ENCODE measurements around the gene SDC1. TPM values are rescaled to one million over a fixed set of nuclear protein-coding genes. Genes with fewer than 3 reads are reported as not detected.
A peak's percentile ranks its signal among the peaks of the same experiment; 100 is the strongest.
"Not testable (repeated sequence)": the region's sequence is repeated elsewhere in the genome, so short reads cannot be mapped to it uniquely, and the experiment has no call there.

SDC1 gene
- total RNA-seq, 4 donors from 2014 or later = 103 to 192 (median 127) TPM

- H3K27me3 ChIP-seq = no peaks in the 10 kb centered on the region
- 66 to 87% methylated on average over 3 to 6 of the region's 6 CpGs for WGBS, 2 donors (ENCODE audit: low coverage in 1 of 2)
- no peaks in the 10 kb centered on the region for H3K4me1 ChIP-seq
- H3K36me3 ChIP-seq = peaks cover 0 to 51% (median 17%) of the 10 kb centered on the region in 4 donors
- no peak overlapping the region for H3K27ac ChIP-seq
- TF ChIP-seq POLR2A (IDR thresholded peaks at IDR 0.05) (no peak), EP300 (IDR thresholded peaks at IDR 0.05; ENCODE audit: low read depth) (no peak), POLR2AphosphoS5 (IDR thresholded peaks at IDR 0.05) (no peak), CTCF (IDR thresholded peaks at IDR 0.05) (no peak)
- in situ Hi-C loops (cut with MboI; ENCODE audit: low pct_ligation_motif_present in 1 of 4, low pct_unique_long_range_greater_than_20kb in 1 of 4, low sequenced_read_pairs in 3 of 4) (no loop called here), intact Hi-C loops (cut with DNase I; ENCODE audit: low total_unique reads) (loop anchor here (2.0 kb wide), 1 partner anchor 34 kb away; no protein-coding TSS in a partner anchor)
- H3K9me3 ChIP-seq = no peaks in the 10 kb centered on the region
- no peak overlapping the region for H3K4me3 ChIP-seq
- no peak for DNase-seq
Measured at GRCh38 chr2:20249170-20249569, 24.2 kb upstream of the SDC1 start.

- 90 to 100% methylated on average over 1 of the region's 1 CpG for WGBS, 2 donors (ENCODE audit: low coverage in 1 of 2)
- intact Hi-C loops (cut with DNase I; ENCODE audit: low total_unique reads) = no loop called here
- no peak overlapping the region for H3K4me3 ChIP-seq
- no peaks in the 10 kb centered on the region for H3K27me3 ChIP-seq
- H3K27ac ChIP-seq = no peak overlapping the region
- no peak for TF ChIP-seq EP300 (IDR thresholded peaks at IDR 0.05; ENCODE audit: low read depth)
- TF ChIP-seq POLR2AphosphoS5 (IDR thresholded peaks at IDR 0.05) = peak in 1 of 3 donors; percentile 13
- in situ Hi-C loops (cut with MboI; ENCODE audit: low pct_ligation_motif_present in 1 of 4, low pct_unique_long_range_greater_than_20kb in 1 of 4, low sequenced_read_pairs in 3 of 4) = no loop called here
- H3K9me3 ChIP-seq = no peaks in the 10 kb centered on the region
- DNase-seq = no peak
- H3K4me1 ChIP-seq = peaks cover 0 to 4% (median 0%) of the 10 kb centered on the region in 4 donors
- peaks cover 0 to 31% (median 7%) of the 10 kb centered on the region in 4 donors for H3K36me3 ChIP-seq
Measured at GRCh38 chr2:20247084-20247483, 22.2 kb upstream of the SDC1 start.

DNA sequence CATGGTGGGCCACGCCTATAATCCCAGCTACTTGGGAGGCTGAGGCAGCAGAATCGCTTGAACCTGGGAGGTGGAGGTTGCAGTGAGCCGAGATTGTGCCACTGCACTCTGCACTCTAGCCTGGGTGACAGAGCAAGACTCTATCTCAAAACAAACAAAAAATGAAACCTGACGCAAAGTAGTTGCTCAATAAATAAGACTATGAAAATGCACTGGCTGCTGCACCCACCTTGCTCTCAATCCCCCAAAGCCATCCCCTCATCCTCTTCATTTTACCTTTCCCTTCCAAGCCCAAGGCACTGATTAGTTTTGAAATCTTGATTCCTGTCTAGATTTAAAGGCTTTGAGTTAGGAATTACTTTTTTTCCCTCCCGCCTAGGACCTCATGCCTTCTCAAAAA lies 18.7 kb upstream of the SDC1 start:
- H3K4me1 ChIP-seq; H3K9me3 ChIP-seq; H3K4me3 ChIP-seq; intact Hi-C loops (cut with DNase I; ENCODE audit: low total_unique reads); H3K27ac ChIP-seq; H3K36me3 ChIP-seq; H3K27me3 ChIP-seq; in situ Hi-C loops (cut with MboI; ENCODE audit: low pct_ligation_motif_present in 1 of 4, low pct_unique_long_range_greater_than_20kb in 1 of 4, low sequenced_read_pairs in 3 of 4); DNase-seq: not testable (repeated sequence)
- 88% methylated on average over 5 of the region's 5 CpGs; no CpG with 5 or more reads in 1 of the 2 donors for WGBS, 2 donors (ENCODE audit: low coverage in 1 of 2)

- H3K36me3 ChIP-seq = peaks cover 0 to 9% (median 0%) of the 10 kb centered on the region in 4 donors
- TF ChIP-seq POLR2A (IDR thresholded peaks at IDR 0.05) (no peak), EP300 (IDR thresholded peaks at IDR 0.05; ENCODE audit: low read depth) (no peak), POLR2AphosphoS5 (IDR thresholded peaks at IDR 0.05) (no peak), CTCF (IDR thresholded peaks at IDR 0.05) (no peak)
Measured at GRCh38 chr2:20242727-20243377, 17.9 kb upstream of the SDC1 start.

DNA sequence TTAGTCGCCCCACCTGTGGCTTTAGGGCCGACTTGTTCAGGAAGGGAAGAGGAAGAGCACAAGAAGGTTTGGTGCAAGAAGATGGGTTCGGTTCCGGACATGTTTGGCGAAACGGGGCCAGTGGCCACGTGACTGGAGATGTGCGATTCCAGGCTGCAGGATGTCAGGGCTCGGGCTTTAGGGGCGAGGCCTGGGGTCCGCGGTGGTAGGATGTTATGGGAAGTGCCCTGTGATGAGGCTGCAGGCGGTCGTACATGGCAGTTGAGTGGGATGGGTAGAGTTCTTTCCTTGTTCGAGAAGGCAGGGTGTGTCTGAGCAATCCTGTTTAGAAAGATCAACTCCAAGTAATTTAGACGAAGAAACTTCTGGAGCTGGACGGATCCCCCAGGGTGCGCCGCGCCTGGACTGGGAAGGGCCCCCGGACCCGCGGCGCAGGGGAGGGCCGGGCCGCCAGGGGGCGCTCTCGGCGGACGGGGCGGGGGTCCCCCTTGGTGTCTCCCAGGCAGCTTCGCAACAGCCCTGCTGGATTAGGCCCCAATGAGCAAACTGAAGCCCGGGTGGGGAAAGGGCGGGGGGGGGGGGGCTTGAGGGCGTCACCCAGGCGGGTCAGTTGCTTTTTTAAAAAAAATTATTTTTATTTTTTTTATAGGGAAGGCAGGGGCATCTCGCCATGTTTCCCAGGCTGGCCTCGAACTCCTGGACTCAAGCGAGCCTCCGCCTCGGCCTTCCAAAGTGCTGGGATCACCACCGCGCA lies 17.2 kb upstream of the SDC1 start:
- in situ Hi-C loops (cut with MboI; ENCODE audit: low pct_ligation_motif_present in 1 of 4, low pct_unique_long_range_greater_than_20kb in 1 of 4, low sequenced_read_pairs in 3 of 4) (no loop called here), intact Hi-C loops (cut with DNase I; ENCODE audit: low total_unique reads) (no loop called here)
- peak; percentile 12 to 52 (median 32) for TF ChIP-seq CTCF (IDR thresholded peaks at IDR 0.05)
- TF ChIP-seq POLR2A (IDR thresholded peaks at IDR 0.05) = no peak
- Histone ChIP-seq H3K27ac (no peak overlapping the region), H3K9me3 (no peaks in the 10 kb centered on the region), H3K4me1 (peaks cover 0 to 5% (median 0%) of the 10 kb centered on the region in 4 donors), H3K27me3 (peaks cover 6% of the 10 kb centered on the region), H3K36me3 (peaks cover 0 to 2% (median 0%) of the 10 kb centered on the region in 4 donors), H3K4me3 (no peak overlapping the region)
- whole genome bisulfite sequencing, 2 donors (ENCODE audit: low coverage in 1 of 2) = 53 to 74% methylated on average over 2 to 41 of the region's 43 CpGs
- no peak for DNase-seq

More at GRCh38 chr2:20242727-20243377, 17.9 kb upstream of the SDC1 start:
- DNase-seq = no peak
- Histone ChIP-seq H3K9me3 (no peaks in the 10 kb centered on the region), H3K4me3 (no peak overlapping the region), H3K27me3 (peaks cover 4% of the 10 kb centered on the region), H3K4me1 (peaks cover 0 to 5% (median 0%) of the 10 kb centered on the region in 4 donors), H3K27ac (no peak overlapping the region)
- in situ Hi-C loops (cut with MboI; ENCODE audit: low pct_ligation_motif_present in 1 of 4, low pct_unique_long_range_greater_than_20kb in 1 of 4, low sequenced_read_pairs in 3 of 4) (no loop called here), intact Hi-C loops (cut with DNase I; ENCODE audit: low total_unique reads) (no loop called here)
- WGBS, 2 donors (ENCODE audit: low coverage in 1 of 2) = 20 to 67% methylated on average over 1 to 9 of the region's 9 CpGs

GRCh38 chr2:20240291-20240690 lies 15.4 kb upstream of the SDC1 start:
- intact Hi-C loops (cut with DNase I; ENCODE audit: low total_unique reads); DNase-seq; H3K4me3 ChIP-seq; H3K9me3 ChIP-seq; H3K27me3 ChIP-seq; H3K36me3 ChIP-seq; in situ Hi-C loops (cut with MboI; ENCODE audit: low pct_ligation_motif_present in 1 of 4, low pct_unique_long_range_greater_than_20kb in 1 of 4, low sequenced_read_pairs in 3 of 4); H3K27ac ChIP-seq: not testable (repeated sequence)
- peaks cover 0 to 11% (median 4%) of the 10 kb centered on the region in 4 donors for H3K4me1 ChIP-seq
- WGBS, 2 donors (ENCODE audit: low coverage in 1 of 2) = 96 to 100% methylated on average over 3 to 6 of the region's 6 CpGs
